Osteoblast (primary cell): ENCODE results near the gene MRPL12. TPM values are rescaled to one million over a fixed set of nuclear protein-coding genes. Genes with fewer than 3 reads are reported as not detected.

Source experiments
- DNase-seq: peaks from one replicate; pipeline ENCODE4 v3.0.0; 2011; ENCODE audit warnings: low spot score, mixed read lengths; ENCODE audit not compliant: insufficient read length; ENCODE audit errors: missing footprints
- H2AFZ ChIP-seq: 2 replicates; pipeline ENCODE4 v1.6.0; 2011; ENCODE audit warnings: mild to moderate bottlenecking, low read length
- H3K27ac ChIP-seq: 2 replicates; pipeline ENCODE4 v1.5.1; 2011; ENCODE audit warnings: mild to moderate bottlenecking, low read depth, low read length, moderate library complexity
- H3K27me3 ChIP-seq: 2 replicates; pipeline ENCODE4 v1.6.0; 2012; ENCODE audit warnings: mild to moderate bottlenecking, control low read depth, inconsistent platforms, low read length, moderate library complexity; ENCODE audit not compliant: insufficient read depth
- H3K36me3 ChIP-seq: 2 replicates; pipeline ENCODE4 v1.5.1; 2011; ENCODE audit warnings: mild to moderate bottlenecking, low read length, control low read depth, moderate library complexity; ENCODE audit not compliant: insufficient read depth
- H3K4me1 ChIP-seq: 2 replicates; pipeline ENCODE4 v1.5.1; 2011; ENCODE audit warnings: mild to moderate bottlenecking, low read length, control low read depth, moderate library complexity; ENCODE audit not compliant: insufficient read depth
- H3K4me2 ChIP-seq: 2 replicates; pipeline ENCODE4 v1.6.0; 2011; ENCODE audit warnings: mild to moderate bottlenecking, low read length; ENCODE audit not compliant: insufficient read depth
- H3K4me3 ChIP-seq: fragments of 200-600 bp; sonication (generic); 3 replicates; pipeline ENCODE4 v1.5.1; 2012; ENCODE audit warnings: mild to moderate bottlenecking, low read length, inconsistent platforms; ENCODE audit not compliant: insufficient read depth
- H3K79me2 ChIP-seq: 2 replicates; pipeline ENCODE4 v1.6.0; 2012; ENCODE audit warnings: mild to moderate bottlenecking, low read length, control low read depth, inconsistent platforms; ENCODE audit not compliant: insufficient read depth
- H3K9me3 ChIP-seq: 2 replicates; pipeline ENCODE4 v1.5.1; 2011; ENCODE audit warnings: low read depth, low read length, control low read depth
- H4K20me1 ChIP-seq: 2 replicates; pipeline ENCODE4 v1.6.0; 2012; ENCODE audit warnings: mild to moderate bottlenecking, low read length, control low read depth; ENCODE audit not compliant: insufficient read depth
- total RNA-seq: library from RNA; depleted of rRNA; stranded (reverse); fragments of >200 nt; gene quantifications from 2 replicates; pipeline ENCODE4 v1.2.3, GENCODE V29; 2012
- TF ChIP-seq, protein P1 (sequence below): IDR thresholded peaks from 2 replicates; pipeline ENCODE4 v1.5.1; 2011; ENCODE audit warnings: mild to moderate bottlenecking, low read depth, low read length, moderate library complexity; ENCODE audit errors: extremely low read depth

The MRPL12 gene
- total RNA-seq, 1 donor: 6.2 TPM

DNA sequence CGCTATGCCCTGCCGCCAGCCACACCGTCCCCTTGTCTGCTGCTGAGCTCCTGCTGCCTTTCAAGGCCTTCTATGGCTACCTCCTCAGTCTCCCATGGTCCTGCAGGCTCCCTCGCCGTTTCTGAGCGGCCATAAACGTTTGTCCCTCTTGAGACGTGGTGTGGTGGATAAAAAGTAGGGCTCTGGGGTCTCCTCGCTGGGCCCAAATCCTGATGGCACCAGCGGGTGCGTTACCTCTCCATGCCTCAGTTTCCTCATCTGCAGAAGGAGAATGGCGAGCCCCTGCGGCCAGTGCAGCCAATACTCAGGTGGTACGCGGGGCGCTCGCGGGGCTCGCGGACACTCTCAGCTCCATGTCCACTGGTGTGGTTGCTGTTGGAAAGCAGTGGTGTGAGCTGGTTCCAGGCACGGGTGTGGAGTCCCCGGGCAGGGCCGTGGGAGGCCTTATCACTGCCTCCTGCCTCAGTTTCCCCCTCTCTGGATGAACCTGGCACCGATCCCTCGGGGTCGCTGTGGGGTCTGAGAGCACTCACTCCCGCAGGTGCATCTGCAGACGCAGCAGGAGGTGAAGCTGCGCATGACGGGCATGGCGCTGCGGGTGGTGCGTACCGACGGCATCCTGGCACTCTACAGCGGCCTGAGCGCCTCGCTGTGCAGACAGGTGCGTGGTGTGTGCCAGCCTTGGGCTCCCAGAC is 11.4 kb downstream of the MRPL12 start:
- Histone ChIP-seq H4K20me1 (peaks cover 10% of the 10 kb centered on the region), H3K36me3 (no peaks in the 10 kb centered on the region), H2AFZ (no peak overlapping the region), H3K4me3 (no peak overlapping the region), H3K4me1 (peaks cover 27% of the 10 kb centered on the region), H3K79me2 (peaks cover 3% of the 10 kb centered on the region), H3K4me2 (no peak overlapping the region), H3K27ac (no peak overlapping the region), H3K9me3 (no peaks in the 10 kb centered on the region), H3K27me3 (no peaks in the 10 kb centered on the region)
- TF ChIP-seq, protein P1, sequence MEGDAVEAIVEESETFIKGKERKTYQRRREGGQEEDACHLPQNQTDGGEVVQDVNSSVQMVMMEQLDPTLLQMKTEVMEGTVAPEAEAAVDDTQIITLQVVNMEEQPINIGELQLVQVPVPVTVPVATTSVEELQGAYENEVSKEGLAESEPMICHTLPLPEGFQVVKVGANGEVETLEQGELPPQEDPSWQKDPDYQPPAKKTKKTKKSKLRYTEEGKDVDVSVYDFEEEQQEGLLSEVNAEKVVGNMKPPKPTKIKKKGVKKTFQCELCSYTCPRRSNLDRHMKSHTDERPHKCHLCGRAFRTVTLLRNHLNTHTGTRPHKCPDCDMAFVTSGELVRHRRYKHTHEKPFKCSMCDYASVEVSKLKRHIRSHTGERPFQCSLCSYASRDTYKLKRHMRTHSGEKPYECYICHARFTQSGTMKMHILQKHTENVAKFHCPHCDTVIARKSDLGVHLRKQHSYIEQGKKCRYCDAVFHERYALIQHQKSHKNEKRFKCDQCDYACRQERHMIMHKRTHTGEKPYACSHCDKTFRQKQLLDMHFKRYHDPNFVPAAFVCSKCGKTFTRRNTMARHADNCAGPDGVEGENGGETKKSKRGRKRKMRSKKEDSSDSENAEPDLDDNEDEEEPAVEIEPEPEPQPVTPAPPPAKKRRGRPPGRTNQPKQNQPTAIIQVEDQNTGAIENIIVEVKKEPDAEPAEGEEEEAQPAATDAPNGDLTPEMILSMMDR: no peak
- DNase-seq: peak; percentile 45

DNA sequence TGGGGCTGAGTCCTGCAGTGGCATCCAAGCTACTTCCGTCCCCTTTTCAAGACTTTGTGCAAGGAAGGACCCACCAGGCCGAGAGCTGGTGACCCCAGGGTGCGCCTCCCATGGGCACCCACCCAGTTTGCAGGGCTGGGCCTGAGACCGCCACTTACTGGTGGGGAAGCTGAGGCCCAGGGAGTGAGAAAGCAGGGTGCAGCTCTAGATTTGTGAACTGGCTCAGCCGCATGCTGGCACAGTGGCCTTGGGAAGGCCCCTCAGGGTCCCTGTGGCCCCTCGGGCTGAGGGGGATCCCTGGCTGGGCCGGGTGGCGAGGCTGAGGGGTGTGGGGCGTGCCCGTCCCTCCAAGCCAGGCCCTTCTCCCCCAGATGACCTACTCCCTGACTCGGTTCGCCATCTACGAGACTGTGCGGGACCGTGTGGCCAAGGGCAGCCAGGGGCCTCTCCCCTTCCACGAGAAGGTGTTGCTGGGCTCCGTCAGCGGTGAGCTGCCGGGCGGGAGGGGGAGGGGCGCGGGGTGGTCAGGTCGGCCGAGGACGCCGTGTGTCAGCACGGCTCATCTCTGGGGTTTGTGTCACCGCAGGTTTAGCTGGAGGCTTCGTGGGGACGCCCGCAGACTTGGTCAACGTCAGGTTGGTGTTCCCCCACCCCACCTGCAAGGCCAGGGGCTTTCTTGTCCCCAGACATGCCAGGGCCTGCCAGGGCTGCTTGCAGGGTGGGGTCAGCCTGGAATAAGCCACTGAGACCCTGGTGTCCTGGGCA is 12.1 kb downstream of the MRPL12 start:
- Histone ChIP-seq H3K27ac (no peak overlapping the region), H4K20me1 (peaks cover 10% of the 10 kb centered on the region), H3K9me3 (no peaks in the 10 kb centered on the region), H2AFZ (no peak overlapping the region), H3K4me2 (no peak overlapping the region), H3K27me3 (no peaks in the 10 kb centered on the region), H3K4me3 (no peak overlapping the region), H3K4me1 (peaks cover 25% of the 10 kb centered on the region), H3K79me2 (peaks cover 3% of the 10 kb centered on the region), H3K36me3 (no peaks in the 10 kb centered on the region)
- TF ChIP-seq, protein P1: no peak
- peak; percentile 82 for DNase-seq

DNA sequence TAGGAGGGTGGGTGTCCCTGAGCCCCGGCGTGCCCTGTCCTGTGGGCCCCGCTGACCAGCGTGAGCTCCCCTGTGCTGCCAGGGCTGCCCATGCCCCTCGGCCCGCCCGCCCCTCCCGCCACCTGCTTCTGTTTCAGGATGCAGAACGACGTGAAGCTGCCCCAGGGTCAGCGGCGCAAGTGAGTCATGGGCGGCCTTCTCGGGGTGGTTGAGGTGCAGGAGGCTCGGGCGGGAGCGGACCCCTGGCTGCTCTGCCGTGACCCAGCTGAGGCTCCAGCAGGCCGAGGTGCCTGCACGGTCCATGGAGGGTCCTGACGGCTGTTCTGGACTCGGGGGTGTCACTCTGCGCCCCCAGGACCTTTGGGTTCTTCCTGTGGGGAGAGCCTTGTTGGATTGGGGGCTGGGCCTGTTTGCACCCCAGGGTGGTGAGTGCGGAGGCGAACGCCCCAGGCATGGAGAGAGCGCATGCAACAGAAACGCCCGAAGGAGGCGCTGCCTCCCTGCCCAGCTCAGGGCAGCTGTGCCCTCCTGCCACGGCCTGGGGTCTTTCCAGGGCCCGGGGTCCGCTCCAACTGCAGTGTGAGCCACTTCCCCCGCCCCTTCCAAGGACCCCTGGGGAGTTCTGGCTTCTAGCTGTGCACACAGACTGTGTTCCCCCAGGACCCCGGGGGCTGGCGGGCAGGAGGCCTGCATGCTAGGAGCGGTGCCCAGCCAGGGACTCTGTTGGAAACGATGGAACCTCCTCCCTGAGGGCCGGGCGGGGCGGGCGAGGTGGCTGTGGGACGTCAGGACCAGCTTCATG is 12.9 kb downstream of the MRPL12 start:
- Histone ChIP-seq H3K9me3 (no peaks in the 10 kb centered on the region), H3K4me3 (no peak overlapping the region), H2AFZ (no peak overlapping the region), H3K27me3 (no peaks in the 10 kb centered on the region), H3K4me1 (peaks cover 17% of the 10 kb centered on the region), H3K36me3 (no peaks in the 10 kb centered on the region), H4K20me1 (peaks cover 10% of the 10 kb centered on the region), H3K79me2 (peaks cover 3% of the 10 kb centered on the region), H3K4me2 (no peak overlapping the region), H3K27ac (no peak overlapping the region)
- TF ChIP-seq, protein P1: no peak
- DNase-seq: peak; percentile 89

DNA sequence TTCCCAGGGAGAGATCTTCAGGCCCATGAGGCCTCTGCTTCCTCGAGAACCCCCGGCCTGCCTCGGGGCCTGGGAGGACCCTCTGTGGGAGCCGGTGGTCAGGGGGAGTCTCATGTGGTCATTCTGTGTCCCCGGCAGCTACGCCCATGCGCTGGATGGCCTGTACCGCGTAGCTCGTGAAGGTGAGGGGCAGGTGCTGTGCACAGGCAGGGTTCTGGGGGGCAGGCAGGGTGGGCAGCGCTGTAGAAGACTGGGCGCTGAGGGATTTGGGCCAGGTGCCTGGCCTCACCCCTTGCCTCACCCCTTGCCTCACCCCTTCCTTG is 13.5 kb downstream of the MRPL12 start:
- H3K36me3 ChIP-seq: no peaks in the 10 kb centered on the region
- H4K20me1 ChIP-seq: peaks cover 10% of the 10 kb centered on the region
- no peak overlapping the region for H3K4me3 ChIP-seq
- no peak overlapping the region for H3K27ac ChIP-seq
- no peak overlapping the region for H2AFZ ChIP-seq
- H3K4me2 ChIP-seq: no peak overlapping the region
- TF ChIP-seq, protein P1: no peak
- no peaks in the 10 kb centered on the region for H3K9me3 ChIP-seq
- H3K79me2 ChIP-seq: peaks cover 3% of the 10 kb centered on the region
- H3K4me1 ChIP-seq: peaks cover 12% of the 10 kb centered on the region
- peak; percentile 88 for DNase-seq
- no peaks in the 10 kb centered on the region for H3K27me3 ChIP-seq
